ENCODE data around the gene AKT3.

- TF ChIP-seq EP300 (IDR thresholded peaks at IDR 0.05; ENCODE audit: borderline replicate concordance), result no peak
- no peak for TF ChIP-seq NFIC (IDR thresholded peaks at IDR 0.05)
- TF ChIP-seq RAD21 (IDR thresholded peaks at IDR 0.05; ENCODE audit: low read depth), result no peak
- TF ChIP-seq, protein P1, sequence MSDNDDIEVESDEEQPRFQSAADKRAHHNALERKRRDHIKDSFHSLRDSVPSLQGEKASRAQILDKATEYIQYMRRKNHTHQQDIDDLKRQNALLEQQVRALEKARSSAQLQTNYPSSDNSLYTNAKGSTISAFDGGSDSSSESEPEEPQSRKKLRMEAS (IDR thresholded peaks at IDR 0.05), result no peak
- no peak for TF ChIP-seq YY1 (IDR thresholded peaks at IDR 0.05; ENCODE audit: low read depth)
- no peak for TF ChIP-seq CREB1 (IDR thresholded peaks at IDR 0.05; ENCODE audit: low read depth)
- TF ChIP-seq TAF1 (IDR thresholded peaks at IDR 0.05; ENCODE audit: low read depth), result no peak
- no peak for TF ChIP-seq USF1 (IDR thresholded peaks at IDR 0.05)
- TF ChIP-seq EGR1 (IDR thresholded peaks at IDR 0.05), result no peak
- TF ChIP-seq, protein P2, sequence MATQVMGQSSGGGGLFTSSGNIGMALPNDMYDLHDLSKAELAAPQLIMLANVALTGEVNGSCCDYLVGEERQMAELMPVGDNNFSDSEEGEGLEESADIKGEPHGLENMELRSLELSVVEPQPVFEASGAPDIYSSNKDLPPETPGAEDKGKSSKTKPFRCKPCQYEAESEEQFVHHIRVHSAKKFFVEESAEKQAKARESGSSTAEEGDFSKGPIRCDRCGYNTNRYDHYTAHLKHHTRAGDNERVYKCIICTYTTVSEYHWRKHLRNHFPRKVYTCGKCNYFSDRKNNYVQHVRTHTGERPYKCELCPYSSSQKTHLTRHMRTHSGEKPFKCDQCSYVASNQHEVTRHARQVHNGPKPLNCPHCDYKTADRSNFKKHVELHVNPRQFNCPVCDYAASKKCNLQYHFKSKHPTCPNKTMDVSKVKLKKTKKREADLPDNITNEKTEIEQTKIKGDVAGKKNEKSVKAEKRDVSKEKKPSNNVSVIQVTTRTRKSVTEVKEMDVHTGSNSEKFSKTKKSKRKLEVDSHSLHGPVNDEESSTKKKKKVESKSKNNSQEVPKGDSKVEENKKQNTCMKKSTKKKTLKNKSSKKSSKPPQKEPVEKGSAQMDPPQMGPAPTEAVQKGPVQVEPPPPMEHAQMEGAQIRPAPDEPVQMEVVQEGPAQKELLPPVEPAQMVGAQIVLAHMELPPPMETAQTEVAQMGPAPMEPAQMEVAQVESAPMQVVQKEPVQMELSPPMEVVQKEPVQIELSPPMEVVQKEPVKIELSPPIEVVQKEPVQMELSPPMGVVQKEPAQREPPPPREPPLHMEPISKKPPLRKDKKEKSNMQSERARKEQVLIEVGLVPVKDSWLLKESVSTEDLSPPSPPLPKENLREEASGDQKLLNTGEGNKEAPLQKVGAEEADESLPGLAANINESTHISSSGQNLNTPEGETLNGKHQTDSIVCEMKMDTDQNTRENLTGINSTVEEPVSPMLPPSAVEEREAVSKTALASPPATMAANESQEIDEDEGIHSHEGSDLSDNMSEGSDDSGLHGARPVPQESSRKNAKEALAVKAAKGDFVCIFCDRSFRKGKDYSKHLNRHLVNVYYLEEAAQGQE (IDR thresholded peaks at IDR 0.05; ENCODE audit: low read depth), result no peak
- no peak for TF ChIP-seq CEBPB (IDR thresholded peaks at IDR 0.05)
- no peak for TF ChIP-seq TEAD4 (IDR thresholded peaks at IDR 0.05)
These were observed 31.1 kb downstream of the AKT3 start for GRCh38 chr1:243818978-243819377.
